HepG2 (cell line): ENCODE measurements around the gene ACAP2. TPM values are rescaled to one million over a fixed set of nuclear protein-coding genes. Genes with fewer than 3 reads are reported as not detected.
A peak's percentile ranks its signal among the peaks of the same experiment; 100 is the strongest.

Source experiments
- AHDC1 ChIP-seq: sonication (generic); formaldehyde crosslinking; IDR thresholded peaks from 2 replicates; pipeline ENCODE4 v1.5.1; 2020; ENCODE audit warnings: mild to moderate bottlenecking, missing genetic modification reagents, borderline replicate concordance
- FOXP4 ChIP-seq: sonication (generic); formaldehyde crosslinking; IDR thresholded peaks from 2 replicates; pipeline ENCODE4 v1.4.0; 2020; ENCODE audit warnings: missing genetic modification reagents
- HMGXB4 ChIP-seq, 2 experiments: sonication (generic) in 1 of 2; formaldehyde crosslinking in 1 of 2; IDR thresholded peaks; 2 replicates each; pipeline versions ENCODE4 v1.4.0 to v1.6.1; 2018 to 2020; ENCODE audit warnings: missing genetic modification reagents in 2 of 2, borderline replicate concordance in 1 of 2, low read depth in 1 of 2, mild to moderate bottlenecking in 1 of 2, missing biosample characterization in 1 of 2
- HNRNPK ChIP-seq: fragments of 200-400 bp; formaldehyde crosslinking; IDR thresholded peaks from 2 replicates; pipeline ENCODE4 v1.6.1; 2018; ENCODE audit warnings: low read length, low read depth, moderate library complexity, mild to moderate bottlenecking; ENCODE audit not compliant: poor library complexity, severe bottlenecking
- KLF9 ChIP-seq: IDR thresholded peaks from 2 replicates; pipeline ENCODE4 v1.6.1; 2016; ENCODE audit warnings: low read depth
- NPAS2 ChIP-seq: sonication (generic); formaldehyde crosslinking; IDR thresholded peaks from 2 replicates; pipeline ENCODE4 v1.8.0; 2022; ENCODE audit warnings: mild to moderate bottlenecking, missing genetic modification reagents, borderline replicate concordance
- RNF219 ChIP-seq: sonication (generic); formaldehyde crosslinking; IDR thresholded peaks from 2 replicates; pipeline ENCODE4 v1.5.0; 2020; ENCODE audit warnings: mild to moderate bottlenecking, missing genetic modification reagents
- SRSF1 ChIP-seq: fragments of 200-400 bp; formaldehyde crosslinking; optimal IDR thresholded peaks from 2 replicates; pipeline ENCODE3; 2017; ENCODE audit warnings: mild to moderate bottlenecking, low read depth, low read length, moderate library complexity
- ZNF276 ChIP-seq: sonication (generic); formaldehyde crosslinking; IDR thresholded peaks from 2 replicates; pipeline ENCODE4 v1.4.0; 2020; ENCODE audit warnings: mild to moderate bottlenecking, low read depth, missing genetic modification reagents
- ZNF577 ChIP-seq: sonication (generic); formaldehyde crosslinking; IDR thresholded peaks from 2 replicates; pipeline ENCODE4 v1.4.0; 2020; ENCODE audit warnings: mild to moderate bottlenecking, low read depth, missing genetic modification reagents, borderline replicate concordance
- ZNF788 ChIP-seq: sonication (generic); formaldehyde crosslinking; IDR thresholded peaks from 2 replicates; pipeline ENCODE4 v1.5.0; 2020; ENCODE audit warnings: mild to moderate bottlenecking, missing genetic modification reagents, borderline replicate concordance
- ZNF790 ChIP-seq: sonication (generic); formaldehyde crosslinking; IDR thresholded peaks from 2 replicates; pipeline ENCODE4 v1.8.0; 2022; ENCODE audit warnings: missing genetic modification reagents, mild to moderate bottlenecking, borderline replicate concordance
- polyA plus RNA-seq, 8 experiments: library from polyadenylated mRNA; depleted of rRNA in 3 of 8; stranded (reverse) in 7 of 8; unstranded in 1 of 8; fragments of >200 nt; fragmentation: Illumina TruSeq in 4 of 8; extraction: Trizol in 4 of 8; gene quantifications; 2 replicates each; pipeline versions ENCODE4 v1.2.1 to v1.2.3, GENCODE V29; 2011 to 2016; ENCODE audit warnings: low read depth in 4 of 8, missing spikeins in 1 of 8, mixed read lengths in 1 of 8; ENCODE audit not compliant: insufficient read depth in 1 of 8
- total RNA-seq, 5 experiments: library from RNA; depleted of rRNA; stranded (reverse); fragments of >200 nt; fragmentation: Illumina TruSeq; extraction: Trizol; gene quantifications; 2 replicates each; pipeline ENCODE4 v1.2.3, GENCODE V29; 2016; ENCODE audit warnings: low read depth in 1 of 5

ACAP2 gene
- total and polyA plus RNA-seq, 2 of the 13 experiments (the other 11 are each of a cell fraction or from before 2014, with no cell fraction given), result 7.3 to 23.9 TPM

- peak; percentile 76 for TF ChIP-seq FOXP4 (CRISPR knock-in tag)
- peak; percentile 75 to 88 for TF ChIP-seq HMGXB4 (CRISPR knock-in tag; IDR thresholded peaks at IDR 0.05; ENCODE audit: borderline replicate concordance in 1 of 2, low read depth in 1 of 2)
- peak; percentile 88; the same call in 1 of the 2 replicates for TF ChIP-seq ZNF788 (CRISPR knock-in tag)
- peak; percentile 79 for TF ChIP-seq SRSF1
- TF ChIP-seq ZNF276, result no peak; the same call in 1 of the 2 replicates
- peak; percentile 26 for TF ChIP-seq HNRNPK
- TF ChIP-seq AHDC1, result peak; percentile 71
- no peak for TF ChIP-seq NPAS2 (CRISPR knock-in tag)
- peak; percentile 68; the same call in 1 of the 2 replicates for TF ChIP-seq ZNF790
- peak; percentile 37; the same call in 1 of the 2 replicates for TF ChIP-seq ZNF577 (CRISPR knock-in tag)
- no peak for TF ChIP-seq RNF219 (CRISPR knock-in tag)
- TF ChIP-seq KLF9 (CRISPR knock-in tag), result no peak
These were observed 183.1 kb downstream of the ACAP2 start (continued) for GRCh38 chr3:195259475-195260279.
